GM12891 (cell line): ENCODE measurements around the gene DYTN.

ENCODE experiments used
- DNase-seq: peaks from one replicate; pipeline ENCODE4 v3.0.0; 2011; ENCODE audit warnings: low spot score; ENCODE audit not compliant: insufficient read length
- FAIRE-seq: peaks from 2 replicates; lab custom pipeline; 2011; peaks lifted over from hg19 to GRCh38; lab: Jason Lieb, UNC
- PAX5 ChIP-seq: IDR thresholded peaks from 2 replicates; pipeline ENCODE4 v1.6.1; 2011; ENCODE audit warnings: low read length, moderate library complexity, mild to moderate bottlenecking; ENCODE audit not compliant: insufficient read depth, severe bottlenecking
- POLR2A ChIP-seq: IDR thresholded peaks from 2 replicates; pipeline ENCODE4 v1.6.1; 2011; ENCODE audit warnings: low read depth, low read length, control low read depth
- POLR2AphosphoS5 ChIP-seq: IDR thresholded peaks from 2 replicates; pipeline ENCODE4 v1.6.1; 2011; ENCODE audit warnings: low read depth, low read length, control low read depth
- POU2F2 ChIP-seq: IDR thresholded peaks from 2 replicates; pipeline ENCODE4 v1.6.1; 2011; ENCODE audit warnings: low read depth, mild to moderate bottlenecking, control low read depth, low read length, moderate library complexity
- SPI1 ChIP-seq: IDR thresholded peaks from 2 replicates; pipeline ENCODE4 v1.6.1; 2011; ENCODE audit warnings: low read depth, low read length, control low read depth
- TAF1 ChIP-seq: IDR thresholded peaks from 2 replicates; pipeline ENCODE4 v1.6.1; 2011; ENCODE audit warnings: low read depth, low read length, control low read depth

The DYTN gene

GRCh38 chr2:206701952-206702605 lies 16.1 kb downstream of the DYTN start:
- no peak for FAIRE-seq
- DNase-seq: no peak
- TF ChIP-seq POLR2A (no peak), POU2F2 (no peak), POLR2AphosphoS5 (no peak), TAF1 (no peak), SPI1 (no peak), PAX5 (no peak)

GRCh38 chr2:206700156-206700555 lies 18.0 kb downstream of the DYTN start:
- FAIRE-seq (no peak), DNase-seq (no peak)
- TF ChIP-seq POLR2AphosphoS5 (no peak), SPI1 (no peak), POLR2A (no peak), TAF1 (no peak), PAX5 (no peak), POU2F2 (no peak)

GRCh38 chr2:206698811-206699210 lies 19.4 kb downstream of the DYTN start:
- FAIRE-seq (no peak), DNase-seq (no peak)
- TF ChIP-seq SPI1 (no peak), POLR2AphosphoS5 (no peak), PAX5 (no peak), POU2F2 (no peak), POLR2A (no peak), TAF1 (no peak)

GRCh38 chr2:206696910-206697309 lies 21.3 kb downstream of the DYTN start:
- DNase-seq (no peak), FAIRE-seq (no peak)
- TF ChIP-seq PAX5 (no peak), TAF1 (no peak), POLR2AphosphoS5 (no peak)

- FAIRE-seq (peak; percentile 83), DNase-seq (peak; percentile 19)
- TF ChIP-seq TAF1 (no peak), SPI1 (no peak), POLR2AphosphoS5 (no peak), PAX5 (no peak), POLR2A (no peak), POU2F2 (no peak)
Observed at GRCh38 chr2:206693399-206694137, 24.6 kb downstream of the DYTN start.

- DNase-seq (no peak), FAIRE-seq (no peak)
- TF ChIP-seq POLR2A (no peak), SPI1 (no peak), POLR2AphosphoS5 (no peak), PAX5 (no peak), TAF1 (no peak), POU2F2 (no peak)
Observed at GRCh38 chr2:206692971-206693370, 25.2 kb downstream of the DYTN start.

- FAIRE-seq (no peak), DNase-seq (no peak)
- TF ChIP-seq TAF1 (no peak), PAX5 (no peak), POU2F2 (no peak), POLR2AphosphoS5 (no peak), SPI1 (no peak), POLR2A (no peak)
Observed at GRCh38 chr2:206688990-206689389, 29.2 kb downstream of the DYTN start.

GRCh38 chr2:206688453-206688852 lies 29.7 kb downstream of the DYTN start:
- FAIRE-seq: no peak
- TF ChIP-seq POLR2A (no peak), POLR2AphosphoS5 (no peak), PAX5 (no peak), TAF1 (no peak), POU2F2 (no peak), SPI1 (no peak)
- DNase-seq: no peak

GRCh38 chr2:206683546-206683945 lies 34.6 kb downstream of the DYTN start:
- DNase-seq (no peak), FAIRE-seq (no peak)
- TF ChIP-seq PAX5: no peak
- no peak for TF ChIP-seq POU2F2
- TF ChIP-seq TAF1: no peak
- TF ChIP-seq SPI1: no peak
- TF ChIP-seq POLR2A: no peak
- TF ChIP-seq POLR2AphosphoS5: no peak
